ENCODE measurements around the gene CEND1.

DNA sequence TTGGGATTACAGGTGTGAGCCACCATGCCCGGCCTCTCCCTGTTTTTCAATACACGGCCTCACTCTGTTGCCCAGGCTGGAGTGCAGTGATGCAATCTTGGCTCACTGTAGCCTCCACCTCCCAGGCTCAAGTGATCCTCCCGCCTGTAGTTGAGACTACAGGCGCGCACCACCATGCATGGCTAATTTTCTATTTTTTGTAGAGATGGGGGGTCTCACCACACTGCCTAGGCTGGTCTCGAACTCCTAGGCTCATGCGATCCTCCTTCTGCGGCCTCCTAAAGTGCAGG lies 24.1 kb downstream of the CEND1 start:
- TF ChIP-seq POLR2A (IDR thresholded peaks at IDR 0.05; ENCODE audit: low read length) (no peak), GATA1 (IDR thresholded peaks at IDR 0.05; ENCODE audit: low read depth, low read length) (no peak)
